Mammary epithelial cell (primary cell): ENCODE data around the gene TMEM72.

Source experiments
- EZH2 ChIP-seq: IDR thresholded peaks from 2 replicates; pipeline ENCODE4 v1.6.1; 2012; ENCODE audit warnings: low read length, inconsistent platforms, borderline replicate concordance
- TF ChIP-seq, protein P1 (sequence below), 2 donors: IDR thresholded peaks in 1 of 2; conservative IDR thresholded peaks in 1 of 2; 2 replicates each; pipeline ENCODE4 v1.5.1; 2011 to 2012; ENCODE audit warnings: inconsistent platforms in 2 of 2, low read length in 2 of 2, mild to moderate bottlenecking in 2 of 2, control low read depth in 1 of 2, low read depth in 1 of 2; ENCODE audit not compliant: insufficient read depth in 1 of 2; ENCODE audit errors: extremely low read depth in 1 of 2

DNA sequence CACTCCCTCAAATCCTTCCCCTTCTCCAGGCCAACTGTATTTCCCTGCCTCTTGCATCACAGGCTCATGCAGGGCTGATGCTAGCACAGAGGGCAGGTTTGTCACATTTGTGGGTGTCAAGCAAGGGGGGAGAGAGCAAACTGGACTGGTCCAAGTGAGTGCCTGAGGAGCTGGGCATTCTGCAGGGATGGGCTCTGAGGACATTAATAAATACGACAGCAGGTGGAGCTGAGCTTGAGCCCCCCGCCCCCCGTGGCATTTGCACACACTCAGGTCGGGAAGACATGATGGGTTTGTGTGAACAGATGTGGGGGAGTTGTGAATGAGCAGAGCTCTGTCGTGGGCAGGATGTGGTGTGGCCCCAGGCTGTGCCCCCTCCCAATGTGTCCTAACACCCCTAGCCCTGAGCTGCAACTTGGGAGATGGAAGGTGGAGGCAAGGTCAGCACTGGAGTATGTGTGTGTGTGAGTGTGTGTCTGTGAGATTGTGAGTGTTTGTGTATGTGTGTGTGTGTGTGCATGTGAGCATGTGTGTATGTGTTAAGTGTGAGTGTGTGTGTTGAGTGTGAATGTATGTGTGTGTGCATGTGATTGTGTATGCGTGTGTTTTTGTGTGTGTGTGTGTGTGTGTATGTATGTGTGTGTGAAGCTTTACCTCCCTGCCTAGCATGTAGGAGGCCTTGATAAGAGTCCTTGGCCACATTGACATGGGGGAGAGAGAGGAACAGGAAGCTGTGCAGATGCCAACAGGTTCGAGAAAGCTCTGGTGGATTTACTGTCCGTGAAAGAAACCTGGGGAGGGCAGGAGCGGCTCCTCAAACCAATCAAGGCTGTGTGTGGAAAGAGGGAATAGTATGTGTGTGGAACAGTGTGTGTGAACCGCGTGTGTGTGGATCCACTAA lies 57.6 kb downstream of the TMEM72 start:
- TF ChIP-seq, protein P1, sequence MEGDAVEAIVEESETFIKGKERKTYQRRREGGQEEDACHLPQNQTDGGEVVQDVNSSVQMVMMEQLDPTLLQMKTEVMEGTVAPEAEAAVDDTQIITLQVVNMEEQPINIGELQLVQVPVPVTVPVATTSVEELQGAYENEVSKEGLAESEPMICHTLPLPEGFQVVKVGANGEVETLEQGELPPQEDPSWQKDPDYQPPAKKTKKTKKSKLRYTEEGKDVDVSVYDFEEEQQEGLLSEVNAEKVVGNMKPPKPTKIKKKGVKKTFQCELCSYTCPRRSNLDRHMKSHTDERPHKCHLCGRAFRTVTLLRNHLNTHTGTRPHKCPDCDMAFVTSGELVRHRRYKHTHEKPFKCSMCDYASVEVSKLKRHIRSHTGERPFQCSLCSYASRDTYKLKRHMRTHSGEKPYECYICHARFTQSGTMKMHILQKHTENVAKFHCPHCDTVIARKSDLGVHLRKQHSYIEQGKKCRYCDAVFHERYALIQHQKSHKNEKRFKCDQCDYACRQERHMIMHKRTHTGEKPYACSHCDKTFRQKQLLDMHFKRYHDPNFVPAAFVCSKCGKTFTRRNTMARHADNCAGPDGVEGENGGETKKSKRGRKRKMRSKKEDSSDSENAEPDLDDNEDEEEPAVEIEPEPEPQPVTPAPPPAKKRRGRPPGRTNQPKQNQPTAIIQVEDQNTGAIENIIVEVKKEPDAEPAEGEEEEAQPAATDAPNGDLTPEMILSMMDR (conservative IDR thresholded peaks at IDR 0.05 in 1 of 2, IDR thresholded peaks at IDR 0.05 in 1 of 2; ENCODE audit: extremely low read depth in 1 of 2, insufficient read depth in 1 of 2, low read depth in 1 of 2, low read length in 2 of 2), result no peak
- no peak for TF ChIP-seq EZH2
